NCI-H1105 (cell line): ENCODE data around the gene MAP3K1.
A peak's percentile ranks its signal among the peaks of the same experiment; 100 is the strongest.
"Not testable (repeated sequence)": the region's sequence is repeated elsewhere in the genome, so short reads cannot be mapped to it uniquely, and the experiment has no call there.

Experiments
- DNase-seq: peaks from one replicate; lab custom pipeline; 2025; lab: John Stamatoyannopoulos, UW

The MAP3K1 gene

DNA sequence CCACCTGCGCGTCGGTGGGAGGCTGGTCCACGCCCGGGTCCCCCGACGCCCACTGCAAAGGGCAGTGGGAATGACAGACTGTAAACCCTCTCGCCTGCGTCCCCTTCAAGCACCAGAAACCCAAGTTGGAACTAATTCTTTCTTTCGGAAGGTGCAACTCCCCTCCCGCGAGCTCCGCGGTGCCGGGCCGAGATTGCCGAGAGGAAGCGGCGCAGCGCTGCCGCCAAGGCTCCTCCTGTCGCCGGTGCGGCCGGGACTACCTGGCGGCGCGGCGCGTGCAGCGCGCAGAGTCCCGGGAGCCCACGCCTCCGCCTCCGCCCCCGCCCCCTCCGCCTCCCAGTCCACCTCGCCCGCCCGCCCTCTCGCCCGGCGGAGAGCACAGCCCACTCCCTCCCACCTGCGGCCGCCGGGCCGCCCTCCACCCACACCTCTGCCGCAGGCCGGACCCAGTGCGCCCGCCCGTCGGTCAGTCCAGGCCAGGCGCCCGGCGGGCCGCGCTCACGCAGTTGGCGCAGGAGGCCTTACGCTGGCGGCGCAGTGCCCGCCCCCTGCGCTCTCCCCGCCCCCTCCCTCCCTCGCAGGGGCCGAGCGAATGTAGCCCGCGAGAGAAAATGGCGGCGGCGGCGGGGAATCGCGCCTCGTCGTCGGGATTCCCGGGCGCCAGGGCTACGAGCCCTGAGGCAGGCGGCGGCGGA, at the start of gene MAP3K1:
TSS of gene MAP3K1 (plus strand) at position 587 of the 695 bp plus-strand sequence. CDS start at position 612, 25 bp downstream.
- peak; percentile 38 for DNase-seq

DNA sequence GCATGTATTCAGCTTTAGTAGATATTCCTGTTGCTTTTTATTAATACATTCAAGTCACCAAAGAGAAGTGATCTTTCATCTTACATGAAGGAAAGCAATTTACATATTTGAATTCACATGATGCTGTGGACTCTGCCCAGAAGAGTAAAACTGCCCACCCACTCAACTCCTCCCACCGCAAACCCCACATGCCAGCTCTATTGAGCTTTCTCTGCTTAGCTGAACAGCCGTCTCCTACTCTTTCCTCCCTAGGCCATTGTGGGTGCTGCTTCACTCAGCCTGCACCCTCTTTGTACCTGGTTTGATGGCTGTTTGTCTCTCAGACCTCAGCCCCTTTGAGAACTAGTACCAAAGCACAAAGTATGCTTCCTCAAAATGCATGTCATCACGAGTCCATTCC, 48.4 kb upstream of the MAP3K1 start:
- no peak for DNase-seq

DNA sequence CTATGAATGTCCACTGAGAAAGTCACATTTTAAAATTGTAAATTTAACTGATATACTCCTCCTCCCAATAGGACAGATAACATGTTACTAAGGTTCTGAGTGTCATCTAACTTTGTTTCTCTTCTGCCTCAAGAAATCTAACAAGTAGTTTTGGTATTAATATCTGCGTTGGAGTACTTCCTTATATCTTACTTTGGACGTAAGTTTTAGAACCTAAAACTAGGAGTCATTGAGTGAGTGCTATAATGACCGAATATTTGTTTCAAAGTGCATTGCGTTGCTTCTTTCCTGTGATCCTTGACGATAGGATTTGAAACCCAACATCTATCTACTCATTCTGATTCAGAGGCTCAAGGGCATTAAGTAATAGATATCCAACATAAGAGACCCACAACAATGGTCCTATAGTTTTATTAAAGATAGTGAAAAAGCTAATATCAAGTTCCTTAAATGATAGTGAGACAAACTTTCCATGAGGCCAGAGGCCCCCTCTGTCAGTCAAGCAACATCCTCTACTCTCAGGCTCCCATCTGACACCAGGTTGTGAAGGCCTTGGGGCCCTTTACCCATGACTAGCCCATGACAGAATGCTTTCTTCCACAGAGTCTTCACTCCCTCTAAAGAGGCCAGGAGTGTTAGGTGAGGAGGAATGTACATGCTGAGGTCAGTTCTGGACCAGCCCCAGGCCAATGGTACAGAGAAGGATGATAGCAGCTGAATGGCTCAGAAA, 45.3 kb upstream of the MAP3K1 start:
- no peak for DNase-seq

DNA sequence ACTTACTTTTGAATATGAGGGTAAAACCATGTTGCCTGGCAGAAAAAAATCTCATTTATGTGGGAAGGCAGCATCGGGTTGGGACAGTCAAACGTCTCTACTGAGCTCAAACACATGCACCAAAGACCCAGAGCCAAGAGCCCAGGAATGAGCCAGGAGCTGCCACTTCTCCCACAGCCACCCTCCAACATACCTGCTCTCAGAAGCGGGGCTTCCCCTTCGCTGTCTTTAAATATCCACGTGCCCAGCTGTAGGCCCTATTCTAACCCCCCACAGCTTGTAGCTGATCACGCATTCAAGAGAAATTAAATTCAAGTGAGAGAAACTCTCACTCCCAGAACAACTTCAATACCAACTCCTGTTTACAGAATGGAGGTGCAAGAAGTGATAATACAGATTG, 42.6 kb upstream of the MAP3K1 start:
- no peak for DNase-seq

DNA sequence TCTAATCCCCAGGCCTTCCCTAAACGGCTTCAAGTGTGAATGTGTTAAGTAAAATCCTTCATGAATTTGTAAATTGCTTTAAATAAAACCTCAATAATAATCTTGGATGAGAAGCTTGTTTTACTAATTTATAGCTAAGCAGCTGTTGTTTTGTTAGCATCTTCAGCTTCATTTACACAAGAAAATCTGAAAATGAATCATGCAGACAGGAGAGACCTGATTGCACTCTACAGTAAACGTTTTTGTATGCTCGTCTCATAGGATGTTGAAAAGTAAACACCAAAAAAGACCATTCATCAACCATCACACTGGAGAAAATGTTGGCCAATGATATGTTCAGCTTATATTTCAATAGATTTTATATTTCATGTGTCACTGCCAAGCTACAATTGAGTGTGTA, 40.4 kb upstream of the MAP3K1 start:
- no peak for DNase-seq

DNA sequence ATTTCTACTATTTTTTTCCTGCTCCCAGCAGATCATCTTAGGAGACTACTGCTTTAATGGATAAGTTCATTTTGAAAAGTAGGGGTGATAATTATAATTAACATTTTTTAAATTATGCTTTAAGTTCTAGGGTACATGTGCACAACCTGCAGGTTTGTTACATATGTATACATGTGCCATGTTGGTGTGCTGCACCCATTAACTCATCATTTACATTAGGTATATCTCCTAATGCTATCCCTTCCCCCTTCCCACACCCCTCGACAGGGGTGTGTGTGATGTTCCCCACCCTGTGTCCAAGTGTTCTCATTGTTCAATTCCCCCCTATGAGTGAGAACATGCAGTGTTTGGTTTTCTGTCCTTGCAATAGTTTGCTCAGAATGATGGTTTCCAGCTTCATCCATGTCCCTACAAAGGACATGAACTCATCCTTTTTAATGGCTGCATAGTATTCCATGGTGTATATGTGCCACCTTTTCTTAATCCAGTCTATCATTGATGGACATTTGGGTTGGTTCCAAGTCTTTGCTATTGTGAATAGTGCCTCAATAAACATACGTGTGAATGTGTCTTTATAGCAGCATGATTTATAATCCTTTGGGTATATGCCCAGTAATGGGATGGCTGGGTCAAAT, 39.0 kb upstream of the MAP3K1 start:
- DNase-seq = not testable (repeated sequence)

DNA sequence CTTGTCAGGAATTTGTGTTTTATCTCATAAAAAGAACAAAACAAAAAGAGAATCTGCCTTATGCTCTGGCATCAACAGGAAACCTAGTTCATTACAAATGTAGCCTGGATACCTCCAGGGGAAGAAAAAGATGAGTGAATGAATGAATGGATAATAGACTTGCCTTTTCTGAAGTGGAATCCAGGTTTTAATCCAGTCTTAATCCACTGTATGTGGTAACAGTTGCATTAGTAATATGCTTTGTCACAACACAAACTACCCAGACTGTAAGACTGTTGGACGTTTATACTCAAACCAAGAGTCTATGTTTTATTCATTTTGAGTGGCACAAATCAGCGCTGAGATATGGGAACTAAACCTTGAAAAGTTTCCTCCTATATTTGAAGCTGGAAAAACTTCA, 32.1 kb upstream of the MAP3K1 start:
- DNase-seq = no peak

DNA sequence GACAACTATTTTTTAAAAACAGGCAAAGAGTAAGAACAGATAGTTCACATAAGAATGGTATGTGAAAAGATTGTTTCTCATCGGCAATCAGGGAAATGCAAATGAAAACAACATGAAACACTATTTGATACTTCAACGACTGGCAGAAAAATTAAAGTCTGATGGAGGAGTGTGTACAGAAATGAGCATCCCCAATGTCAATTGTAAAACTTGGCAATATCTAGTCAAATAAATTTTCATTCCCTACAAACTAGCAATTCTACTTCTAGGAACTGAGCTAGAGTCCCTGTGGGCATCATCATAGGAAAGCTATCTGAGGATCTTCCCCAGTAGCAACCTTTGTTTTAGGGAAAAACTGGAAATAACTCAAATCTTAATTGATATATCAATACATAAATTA, 29.0 kb upstream of the MAP3K1 start:
- DNase-seq = no peak

DNA sequence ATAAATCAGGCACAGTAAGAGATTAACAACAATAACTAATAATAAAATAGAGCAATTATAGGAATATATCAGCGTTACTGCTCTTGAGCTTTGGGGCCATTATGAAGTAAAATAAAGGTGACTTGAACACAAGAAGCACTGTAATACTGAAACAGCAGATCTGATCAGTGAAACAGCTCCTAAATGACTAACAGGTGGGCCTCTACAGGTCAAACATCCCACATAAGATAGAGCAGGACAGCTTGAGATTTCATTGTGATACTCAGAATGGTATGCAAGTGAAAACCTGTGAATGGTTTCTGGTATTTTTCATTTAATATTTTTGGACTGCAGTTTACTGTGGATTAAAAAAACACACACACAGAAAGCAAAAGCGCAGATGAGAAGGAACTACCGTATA, 24.0 kb upstream of the MAP3K1 start:
- no peak for DNase-seq

DNA sequence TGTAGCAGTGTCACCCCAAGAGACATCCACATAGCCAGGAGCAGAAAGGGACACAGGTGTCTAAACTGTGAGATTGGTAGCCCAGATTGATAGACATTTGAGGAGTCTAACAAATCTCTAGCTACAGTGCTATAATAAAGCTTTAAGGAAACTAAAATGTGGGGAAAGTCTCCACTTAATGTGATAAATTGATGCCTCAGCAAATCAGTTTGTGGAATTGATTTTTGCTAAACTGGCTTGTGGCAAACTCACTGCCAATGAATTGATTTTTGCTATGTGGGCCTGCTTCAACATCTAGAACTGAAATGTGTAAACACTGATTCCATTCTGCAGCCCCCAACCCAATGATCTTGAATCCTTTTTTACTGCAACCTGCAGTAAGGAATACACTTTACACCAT, 16.8 kb upstream of the MAP3K1 start:
- no peak for DNase-seq

DNA sequence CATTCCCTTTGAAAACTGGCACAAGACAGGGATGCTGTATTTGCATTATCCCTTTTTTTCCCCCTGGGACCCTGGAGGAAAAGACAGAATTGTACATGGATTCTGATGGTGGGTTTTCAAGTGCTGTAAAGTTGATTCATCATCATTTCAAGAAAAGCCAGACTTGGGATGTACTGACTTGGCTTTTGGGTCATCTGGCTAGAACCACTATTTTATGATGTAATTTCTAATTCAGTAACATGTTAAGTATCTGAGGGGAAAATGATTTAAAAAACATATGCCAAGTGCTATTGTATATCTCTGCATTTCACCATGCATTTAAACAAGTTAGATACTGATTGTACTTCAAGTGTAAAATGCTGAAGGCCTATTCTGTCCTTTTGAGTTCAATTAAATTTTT, 15.2 kb upstream of the MAP3K1 start:
- no peak for DNase-seq

DNA sequence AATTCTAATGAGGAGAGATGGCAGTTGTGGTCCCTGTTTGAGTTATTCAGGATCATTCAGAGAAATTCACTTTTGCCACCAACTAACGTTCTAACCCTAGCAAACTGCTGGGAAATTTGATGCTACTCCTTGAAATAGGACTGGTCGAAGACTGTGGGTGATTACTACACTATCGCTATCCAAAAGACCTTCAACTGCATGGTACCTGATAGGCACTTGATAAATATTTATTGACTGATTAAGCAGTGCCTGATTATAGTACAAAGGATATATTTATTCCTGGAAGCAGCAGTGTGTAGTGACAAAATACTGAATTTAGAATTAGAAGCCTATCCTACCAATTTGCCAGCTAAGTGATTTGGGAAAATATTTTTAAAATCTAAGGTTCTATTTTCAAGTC, 14.1 kb upstream of the MAP3K1 start:
- DNase-seq = no peak

DNA sequence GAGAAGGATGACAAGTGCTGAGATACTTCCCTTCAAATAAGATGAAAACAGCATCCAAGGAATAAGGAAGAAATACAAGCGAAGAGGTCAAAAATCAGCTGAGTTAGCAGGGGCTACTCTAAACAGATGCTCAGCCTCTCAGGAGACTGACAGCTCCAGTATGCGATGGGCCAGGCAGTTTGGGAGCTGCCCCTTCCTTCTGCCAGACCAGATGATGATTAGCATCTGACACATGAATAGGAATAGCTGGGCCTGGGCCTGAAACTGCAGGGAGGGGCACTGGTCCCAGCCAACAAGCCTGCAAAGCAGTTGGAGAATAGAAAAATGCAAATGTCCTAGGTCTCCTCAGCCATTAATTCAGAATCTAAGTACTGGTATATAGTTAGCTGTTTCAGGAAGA, 13.1 kb upstream of the MAP3K1 start:
- DNase-seq = no peak

DNA sequence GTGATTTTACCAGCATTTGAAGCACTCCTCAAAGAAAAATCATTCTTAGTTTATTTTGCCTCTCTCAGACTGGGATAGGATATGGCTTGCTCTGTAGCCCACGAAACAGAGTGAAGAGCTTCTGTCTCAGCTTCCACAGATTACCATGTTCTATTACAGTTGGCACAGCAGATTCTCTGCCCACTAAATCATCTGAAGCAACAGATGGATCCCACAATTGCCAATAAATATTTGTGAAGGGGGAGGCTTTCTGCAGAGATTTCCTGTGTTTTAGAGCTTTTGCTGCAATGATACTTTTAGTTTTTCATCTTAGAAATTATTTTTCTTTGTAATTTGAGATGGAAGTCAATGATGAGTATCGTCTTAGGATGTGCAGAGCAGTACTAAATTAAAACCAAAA, 12.3 kb upstream of the MAP3K1 start:
- DNase-seq = no peak

DNA sequence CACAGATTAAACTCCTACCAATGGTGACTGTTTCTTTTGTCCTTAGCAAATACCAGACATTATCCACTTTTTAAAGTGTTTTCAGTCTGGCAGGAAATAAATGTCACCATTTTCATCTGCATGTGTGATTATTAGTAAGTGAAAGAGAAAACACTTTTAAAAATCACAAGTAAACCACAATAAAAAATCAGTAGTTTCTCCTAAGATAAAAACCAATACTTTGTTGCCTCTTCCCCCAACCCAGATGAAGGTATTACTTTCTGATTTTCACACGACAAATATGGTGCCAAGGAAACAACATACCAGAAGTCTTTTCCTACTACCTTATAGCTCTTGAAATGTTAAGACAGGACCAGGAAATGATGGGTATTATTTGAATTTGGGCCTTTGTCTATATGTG, 11.5 kb upstream of the MAP3K1 start:
- no peak for DNase-seq

DNA sequence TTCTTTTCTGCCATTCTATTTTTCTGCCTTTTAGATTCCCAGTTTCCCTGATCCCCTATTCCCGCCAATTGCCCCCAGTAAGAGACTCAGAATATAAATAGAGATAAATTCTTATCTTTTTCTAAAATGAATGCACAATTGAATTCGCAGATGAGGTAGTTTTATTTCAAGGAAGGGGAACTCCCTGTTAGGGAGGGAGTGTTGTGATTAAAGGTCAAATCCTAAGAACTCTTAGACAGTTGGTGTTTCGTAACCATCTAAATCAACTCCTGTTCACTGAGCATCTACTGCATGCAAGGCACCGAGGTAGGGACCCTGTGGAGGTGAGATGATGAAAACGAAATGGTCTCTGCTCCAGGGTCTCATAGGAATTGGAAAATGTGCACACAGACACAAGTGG, 7.7 kb upstream of the MAP3K1 start:
- DNase-seq = no peak

DNA sequence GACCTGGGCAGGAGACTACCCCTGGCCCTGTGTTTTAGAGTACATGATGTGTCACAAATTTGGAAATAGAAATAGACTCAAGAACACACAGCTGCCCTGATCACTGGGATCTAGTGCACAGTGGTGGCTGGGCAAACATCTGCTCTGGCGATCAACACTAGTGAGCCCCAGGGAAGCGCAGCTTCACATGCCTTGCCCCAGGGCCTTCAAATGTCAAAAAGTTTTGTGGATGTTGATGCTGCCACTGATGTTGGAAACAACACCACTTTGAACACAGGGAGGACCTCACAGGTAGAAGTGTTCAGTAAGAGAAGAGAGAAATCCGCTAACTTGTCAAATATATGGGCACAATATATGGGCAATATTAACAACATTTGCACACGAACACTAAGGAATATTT, 7.1 kb upstream of the MAP3K1 start:
- no peak for DNase-seq

DNA sequence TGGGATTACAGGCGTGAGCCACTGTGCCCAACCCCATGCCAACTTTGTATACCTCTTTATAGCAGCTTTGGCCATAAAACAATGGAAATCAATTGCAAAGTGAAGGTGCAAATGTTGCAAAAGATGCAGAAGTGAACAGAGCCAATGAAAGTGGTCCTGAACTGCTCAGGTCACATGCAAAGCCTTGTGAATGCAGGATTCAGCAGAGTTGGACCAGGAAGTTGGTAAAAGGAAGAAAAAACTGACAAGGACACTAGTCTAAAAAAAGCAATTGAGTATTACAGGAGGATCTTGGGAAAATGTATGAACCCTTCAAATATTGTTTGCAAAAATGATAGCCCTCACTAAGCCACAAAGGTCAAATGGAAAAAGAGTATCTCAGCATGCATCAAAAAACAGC, 4.5 kb upstream of the MAP3K1 start:
- no peak for DNase-seq

DNA sequence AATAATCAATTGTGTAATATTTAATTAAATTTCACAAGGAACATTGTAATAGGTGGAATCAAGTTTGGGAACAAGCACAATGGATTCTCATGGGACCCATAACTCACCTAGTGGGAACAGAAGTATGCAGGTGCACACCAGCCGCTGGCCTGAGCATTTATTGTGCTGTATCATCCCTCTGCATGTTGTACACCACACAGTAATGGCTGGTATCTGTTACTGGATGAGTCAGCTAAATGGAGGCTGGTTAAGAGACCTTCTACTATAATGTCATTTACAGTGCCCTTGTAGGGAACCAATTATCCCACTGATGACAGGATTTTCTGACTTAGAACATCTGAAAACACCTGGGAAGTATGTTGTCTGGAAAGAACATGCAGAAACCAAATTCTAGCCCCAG, 3.2 kb upstream of the MAP3K1 start:
- no peak for DNase-seq

DNA sequence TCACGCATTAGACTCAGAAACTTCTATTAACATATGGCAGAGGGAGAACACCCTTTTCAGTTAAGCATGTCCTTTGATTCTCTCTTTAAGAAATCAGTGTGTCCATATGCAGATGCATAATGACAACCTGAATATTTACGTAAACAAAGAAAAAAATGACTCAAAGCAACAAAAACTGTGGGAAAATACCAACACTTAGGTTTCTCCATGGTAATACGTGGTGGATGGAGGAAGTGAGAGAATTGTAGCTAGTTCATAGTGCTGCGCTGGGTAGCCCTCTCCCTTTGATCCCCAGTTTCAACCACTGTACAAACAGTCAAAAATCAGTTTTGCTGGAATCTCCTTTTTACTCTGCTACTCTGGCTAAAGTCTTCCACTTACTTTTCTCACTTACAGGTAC, 2.0 kb upstream of the MAP3K1 start:
- DNase-seq = no peak

DNA sequence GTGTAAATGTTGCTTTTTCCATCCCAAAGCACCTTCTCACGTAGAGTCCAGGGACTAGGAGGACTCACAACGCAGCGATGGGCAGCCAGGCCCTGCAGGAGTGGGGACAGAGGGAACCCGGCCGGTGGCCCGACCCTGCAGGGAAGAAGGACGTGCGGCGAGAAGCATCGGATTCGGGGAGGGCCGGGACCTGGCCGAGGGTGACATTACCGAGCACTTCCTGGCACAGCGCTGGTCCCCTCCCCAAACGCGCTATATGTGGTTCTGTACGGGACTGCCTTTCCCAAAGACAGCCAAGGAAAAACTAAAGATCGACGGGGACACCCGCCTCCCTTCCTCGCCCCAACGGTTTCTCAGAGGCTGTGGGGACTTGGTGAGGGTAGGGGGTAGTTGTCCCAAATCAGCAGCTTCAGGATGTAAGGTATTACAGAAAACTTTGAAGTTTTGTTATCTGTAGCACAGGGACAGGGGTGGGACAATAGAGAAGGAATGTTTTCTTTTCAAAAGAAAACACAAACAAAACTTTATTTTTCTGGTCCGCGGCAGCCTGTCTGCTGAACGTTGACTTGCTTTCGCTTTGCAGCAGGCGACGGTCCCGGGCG, 887 bp upstream of the MAP3K1 start:
- no peak for DNase-seq

DNA sequence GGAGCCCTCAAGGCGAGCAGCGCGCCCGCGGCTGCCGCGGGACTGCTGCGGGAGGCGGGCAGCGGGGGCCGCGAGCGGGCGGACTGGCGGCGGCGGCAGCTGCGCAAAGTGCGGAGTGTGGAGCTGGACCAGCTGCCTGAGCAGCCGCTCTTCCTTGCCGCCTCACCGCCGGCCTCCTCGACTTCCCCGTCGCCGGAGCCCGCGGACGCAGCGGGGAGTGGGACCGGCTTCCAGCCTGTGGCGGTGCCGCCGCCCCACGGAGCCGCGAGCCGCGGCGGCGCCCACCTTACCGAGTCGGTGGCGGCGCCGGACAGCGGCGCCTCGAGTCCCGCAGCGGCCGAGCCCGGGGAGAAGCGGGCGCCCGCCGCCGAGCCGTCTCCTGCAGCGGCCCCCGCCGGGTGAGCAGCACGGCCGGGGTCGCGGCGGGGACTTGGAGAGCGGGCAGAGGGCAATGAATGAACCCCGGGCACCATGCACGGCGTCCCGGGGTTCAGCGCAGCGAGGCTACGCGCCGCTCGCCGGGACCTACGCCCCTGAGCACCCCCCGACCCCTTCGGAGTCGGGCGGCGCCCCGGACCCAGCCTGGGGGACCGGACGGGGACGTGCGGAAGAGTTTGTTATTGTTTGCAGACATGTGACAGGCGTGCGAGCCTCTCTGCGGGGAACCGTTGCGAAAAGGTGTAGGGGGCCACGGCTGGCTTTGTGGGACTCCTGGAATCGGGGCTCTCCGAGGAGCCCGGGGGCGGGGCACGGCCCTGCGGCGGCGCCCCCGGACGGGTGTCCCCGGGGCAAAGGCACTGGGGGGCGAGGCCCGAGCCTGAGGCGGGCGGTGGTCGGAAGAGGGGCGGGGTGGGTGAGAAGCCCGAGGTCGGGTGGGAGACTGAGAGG, 553 bp downstream of the MAP3K1 start:
- DNase-seq = no peak
